DND-41 (cell line): ENCODE results near the gene NFIA.

ENCODE experiments used
- EZH2 ChIP-seq: IDR thresholded peaks from 3 replicates; pipeline ENCODE4 v1.6.1; 2012; ENCODE audit warnings: borderline replicate concordance, low read depth, mild to moderate bottlenecking, moderate library complexity, low read length, inconsistent platforms; ENCODE audit not compliant: severe bottlenecking
- TF ChIP-seq, protein P1 (sequence below): IDR thresholded peaks from 2 replicates; pipeline ENCODE4 v1.5.1; 2012; ENCODE audit warnings: borderline replicate concordance, low read length, moderate library complexity, mild to moderate bottlenecking; ENCODE audit not compliant: poor library complexity, severe bottlenecking; ENCODE audit errors: extremely low read depth

GRCh38 chr1:61245696-61246400, 163.5 kb downstream of the NFIA start:
- TF ChIP-seq, protein P1, sequence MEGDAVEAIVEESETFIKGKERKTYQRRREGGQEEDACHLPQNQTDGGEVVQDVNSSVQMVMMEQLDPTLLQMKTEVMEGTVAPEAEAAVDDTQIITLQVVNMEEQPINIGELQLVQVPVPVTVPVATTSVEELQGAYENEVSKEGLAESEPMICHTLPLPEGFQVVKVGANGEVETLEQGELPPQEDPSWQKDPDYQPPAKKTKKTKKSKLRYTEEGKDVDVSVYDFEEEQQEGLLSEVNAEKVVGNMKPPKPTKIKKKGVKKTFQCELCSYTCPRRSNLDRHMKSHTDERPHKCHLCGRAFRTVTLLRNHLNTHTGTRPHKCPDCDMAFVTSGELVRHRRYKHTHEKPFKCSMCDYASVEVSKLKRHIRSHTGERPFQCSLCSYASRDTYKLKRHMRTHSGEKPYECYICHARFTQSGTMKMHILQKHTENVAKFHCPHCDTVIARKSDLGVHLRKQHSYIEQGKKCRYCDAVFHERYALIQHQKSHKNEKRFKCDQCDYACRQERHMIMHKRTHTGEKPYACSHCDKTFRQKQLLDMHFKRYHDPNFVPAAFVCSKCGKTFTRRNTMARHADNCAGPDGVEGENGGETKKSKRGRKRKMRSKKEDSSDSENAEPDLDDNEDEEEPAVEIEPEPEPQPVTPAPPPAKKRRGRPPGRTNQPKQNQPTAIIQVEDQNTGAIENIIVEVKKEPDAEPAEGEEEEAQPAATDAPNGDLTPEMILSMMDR = no peak
- no peak for TF ChIP-seq EZH2
